CD14-positive monocyte (primary cell): ENCODE measurements around the gene MCFD2. TPM values are rescaled to one million over a fixed set of nuclear protein-coding genes. Genes with fewer than 3 reads are reported as not detected.

Source experiments
- DNase-seq, 3 donors: peaks; one replicate each; pipeline ENCODE4 v3.0.0-alpha.2; 2011 to 2022
- H2AFZ ChIP-seq: 2 replicates; pipeline ENCODE4 v1.6.0; 2012; ENCODE audit warnings: mild to moderate bottlenecking, low read depth, low read length, inconsistent platforms; ENCODE audit not compliant: insufficient read depth, poor library complexity, severe bottlenecking
- H3K27ac ChIP-seq, 2 donors: 1 replicate in 1 of 2; 2 replicates in 1 of 2; pipeline ENCODE4 v1.5.1; 2012 to 2013; ENCODE audit warnings: low read length in 2 of 2, control low read depth in 1 of 2, inconsistent platforms in 1 of 2, low read depth in 1 of 2, mild to moderate bottlenecking in 1 of 2
- H3K27me3 ChIP-seq, 2 donors: one replicate each; pipeline versions ENCODE4 v1.6.0 to v1.6.1; 2011 to 2013; ENCODE audit warnings: low read length in 2 of 2; ENCODE audit not compliant: control insufficient read depth in 2 of 2, insufficient read depth in 2 of 2
- H3K36me3 ChIP-seq, 2 donors: replicated peaks in 1 of 2; 1 replicate in 1 of 2; 2 replicates in 1 of 2; pipeline versions ENCODE4 v1.5.1 to v1.6.1; 2012 to 2013; ENCODE audit warnings: low read length in 2 of 2, control low read depth in 1 of 2, inconsistent platforms in 1 of 2, mild to moderate bottlenecking in 1 of 2; ENCODE audit not compliant: insufficient read depth in 2 of 2, control insufficient read depth in 1 of 2
- H3K4me1 ChIP-seq, 2 donors: 1 replicate in 1 of 2; 2 replicates in 1 of 2; pipeline versions ENCODE4 v1.5.1 to v1.6.1; 2012 to 2013; ENCODE audit warnings: low read length in 2 of 2, control low read depth in 1 of 2, inconsistent platforms in 1 of 2, mild to moderate bottlenecking in 1 of 2, moderate library complexity in 1 of 2; ENCODE audit not compliant: insufficient read depth in 2 of 2, control insufficient read depth in 1 of 2
- H3K4me2 ChIP-seq: replicated peaks from 2 replicates; pipeline ENCODE3; 2012; ENCODE audit warnings: low read length, moderate library complexity, mild to moderate bottlenecking; ENCODE audit not compliant: poor library complexity, severe bottlenecking; ENCODE audit errors: extremely low read depth
- H3K4me3 ChIP-seq, 3 experiments: fragments of 200-600 bp in 1 of 3; sonication (generic) in 1 of 3; replicated peaks in 1 of 3; 1 replicate in 2 of 3; 2 replicates in 1 of 3; pipeline ENCODE4 v1.5.1; 2011 to 2013; ENCODE audit warnings: low read length in 3 of 3, mild to moderate bottlenecking in 3 of 3, control low read depth in 2 of 3, low read depth in 2 of 3, inconsistent platforms in 1 of 3, moderate library complexity in 1 of 3
- H3K79me2 ChIP-seq: 2 replicates; pipeline ENCODE4 v1.6.0; 2012; ENCODE audit warnings: mild to moderate bottlenecking, control low read depth, inconsistent platforms, low read length, moderate library complexity; ENCODE audit not compliant: insufficient read depth
- H3K9ac ChIP-seq: 2 replicates; pipeline ENCODE4 v1.6.0; 2017; ENCODE audit warnings: low read length, mild to moderate bottlenecking; ENCODE audit not compliant: insufficient read depth, poor library complexity, severe bottlenecking
- H3K9me3 ChIP-seq, 2 donors: replicated peaks in 1 of 2; 1 replicate in 1 of 2; 2 replicates in 1 of 2; pipeline versions ENCODE4 v1.5.1 to v1.6.1; 2012 to 2013; ENCODE audit warnings: low read length in 2 of 2, control low read depth in 1 of 2; ENCODE audit not compliant: control insufficient read depth in 1 of 2, insufficient read depth in 1 of 2
- H4K20me1 ChIP-seq: 2 replicates; pipeline ENCODE4 v1.6.0; 2012; ENCODE audit warnings: mild to moderate bottlenecking, low read length, control low read depth, moderate library complexity; ENCODE audit not compliant: insufficient read depth
- H3K27ac Mint-ChIP-seq, 7 donors: one replicate each; pipeline ENCODE4 v1.8.0; 2020; ENCODE audit warnings: mild to moderate bottlenecking in 7 of 7, mixed read lengths in 7 of 7, moderate library complexity in 6 of 7, inconsistent platforms in 2 of 7
- H3K27me3 Mint-ChIP-seq, 3 donors: one replicate each; pipeline ENCODE4 v1.8.0; 2021 to 2022; ENCODE audit warnings: low read depth in 3 of 3, mild to moderate bottlenecking in 3 of 3, mixed read lengths in 3 of 3, moderate library complexity in 3 of 3, inconsistent platforms in 1 of 3
- H3K36me3 Mint-ChIP-seq, 2 donors: one replicate each; pipeline ENCODE4 v1.8.0; 2020; ENCODE audit warnings: mixed read lengths in 2 of 2, inconsistent platforms in 1 of 2, mild to moderate bottlenecking in 1 of 2
- H3K4me1 Mint-ChIP-seq: one replicate; pipeline ENCODE4 v1.8.0; 2020; ENCODE audit warnings: mild to moderate bottlenecking, mixed read lengths
- H3K4me3 Mint-ChIP-seq, 2 donors: one replicate each; pipeline ENCODE4 v1.8.0; 2020; ENCODE audit warnings: mild to moderate bottlenecking in 2 of 2, mixed read lengths in 2 of 2, moderate library complexity in 1 of 2
- H3K9me3 Mint-ChIP-seq, 7 donors: one replicate each; pipeline ENCODE4 v1.8.0; 2020 to 2022; ENCODE audit warnings: mixed read lengths in 7 of 7, mild to moderate bottlenecking in 6 of 7, moderate library complexity in 6 of 7, inconsistent platforms in 2 of 7
- CTCF ChIP-seq: fragments of 200-600 bp; IDR thresholded peaks from one replicate; pipeline ENCODE4 v1.8.0; 2022; ENCODE audit warnings: antibody characterized with exemption, mild to moderate bottlenecking
- WGBS: methylation state at CpG from one replicate; pipeline ENCODE4 v1.1.5; 2013; ENCODE audit warnings: missing lambda C conversion rate; ENCODE audit not compliant: insufficient coverage; 5-methylcytosine and 5-hydroxymethylcytosine counted together
- intact Hi-C, 2 donors: fragments of 100-400 bp; cut with micrococcal nuclease; formaldehyde crosslinking; loops; one replicate each; pipeline versions ENCODE4 v1.15.0 to v1.15.1; 2023
- polyA plus RNA-seq, 3 donors: library from polyadenylated mRNA; depleted of rRNA in 1 of 3; unstranded in 2 of 3; stranded (reverse) in 1 of 3; fragments of 300-500 nt in 2 of 3; fragments of >200 nt in 1 of 3; fragmentation: Illumina TruSeq in 2 of 3; gene quantifications; 1 replicate in 2 of 3; 2 replicates in 1 of 3; pipeline ENCODE4 v1.2.3, GENCODE V29; 2012 to 2021

The MCFD2 gene
- polyA plus RNA-seq, 3 donors = 23.8 to 38.5 (median 33.6) TPM

DNA sequence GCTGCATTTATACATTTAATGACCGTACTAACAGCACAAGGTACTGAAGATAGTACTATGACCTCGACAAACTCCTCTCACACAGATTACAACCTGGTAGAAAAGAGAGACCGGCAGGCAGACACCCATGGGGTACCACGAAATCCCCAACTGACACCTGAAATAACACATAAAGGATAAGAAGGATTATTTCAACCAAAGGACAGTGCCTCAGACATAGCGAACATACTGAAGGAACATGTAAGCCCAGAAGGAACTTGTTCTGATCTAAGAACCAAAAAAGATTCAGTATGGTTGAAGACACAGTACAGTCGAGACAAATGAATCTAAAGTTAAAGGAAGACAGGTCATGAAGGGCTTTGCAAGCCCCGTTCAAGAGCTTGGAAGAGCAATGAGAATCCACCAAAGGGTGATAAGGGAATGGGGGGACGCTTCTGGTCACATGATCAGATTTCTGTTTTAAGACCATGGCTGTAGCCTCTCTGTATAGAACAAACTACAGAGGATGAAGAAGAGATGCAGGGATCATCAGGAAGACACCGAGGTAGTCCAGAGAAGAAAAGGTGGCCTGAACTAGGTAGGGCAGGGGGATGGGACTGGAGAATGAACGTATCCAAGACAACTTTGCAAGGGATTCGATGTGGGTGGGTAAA lies 902 bp downstream of the MCFD2 start:
- no peak for TF ChIP-seq CTCF
- Histone ChIP-seq H3K27me3 (no peaks in the 10 kb centered on the region), H3K4me1 (peaks cover 25 to 28% of the 10 kb centered on the region in 2 donors), H3K79me2 (peaks cover 50% of the 10 kb centered on the region), H2AFZ (peak overlapping the region; percentile 85), H3K9ac (peak overlapping the region; percentile 88), H4K20me1 (peaks cover 26% of the 10 kb centered on the region), H3K4me3 (peak overlapping the region; percentile 80 to 97 (median 91)), H3K4me2 (peak overlapping the region; percentile 96), H3K36me3 (peaks cover 3 to 15% of the 10 kb centered on the region in 2 donors), H3K27ac (peak overlapping the region in 1 of 2 donors; percentile 77), H3K9me3 (no peaks in the 10 kb centered on the region)
- Mint-ChIP-seq H3K27ac (peak overlapping the region; percentile 42 to 92 (median 83)), H3K9me3 (no peaks in the 10 kb centered on the region), H3K36me3 (peaks cover 5 to 23% of the 10 kb centered on the region in 2 donors), H3K4me3 (peak overlapping the region; percentile 91 to 99), H3K27me3 (peaks cover 0 to 2% (median 1%) of the 10 kb centered on the region in 3 donors), H3K4me1 (peaks cover 36% of the 10 kb centered on the region)
- 33% methylated on average over 8 of the region's 11 CpGs for WGBS
- intact Hi-C loops = loop anchor here in 1 of 2 donors (5.0 kb wide), 1 partner anchor 408 kb away; no protein-coding TSS in a partner anchor
- DNase-seq = no peak

GRCh38 chr2:46913471-46914381 lies 1.9 kb downstream of the MCFD2 start:
- Mint-ChIP-seq H3K9me3 (no peaks in the 10 kb centered on the region), H3K27ac (peak overlapping the region in 5 of 7 donors; percentile 9 to 75 (median 39)), H3K4me1 (peaks cover 36% of the 10 kb centered on the region), H3K4me3 (no peak overlapping the region), H3K36me3 (peaks cover 15 to 33% of the 10 kb centered on the region in 2 donors), H3K27me3 (peaks cover 0 to 2% (median 1%) of the 10 kb centered on the region in 3 donors)
- 77% methylated on average over 7 of the region's 8 CpGs for WGBS
- TF ChIP-seq CTCF = no peak
- Histone ChIP-seq H4K20me1 (peaks cover 29% of the 10 kb centered on the region), H3K4me2 (peak overlapping the region; percentile 96), H3K36me3 (peaks cover 13 to 25% of the 10 kb centered on the region in 2 donors), H3K79me2 (peaks cover 53% of the 10 kb centered on the region), H3K9ac (no peak overlapping the region), H3K4me3 (peak overlapping the region in 1 of 3 experiments; percentile 80), H3K27me3 (no peaks in the 10 kb centered on the region), H3K9me3 (no peaks in the 10 kb centered on the region), H3K27ac (peak overlapping the region in 1 of 2 donors; percentile 77), H3K4me1 (peaks cover 25 to 28% of the 10 kb centered on the region in 2 donors), H2AFZ (no peak overlapping the region)
- DNase-seq = peak in 2 of 3 donors; percentile 26 to 27
- intact Hi-C loops = no loop called here
